ENCODE results near the gene ITLN1. TPM values are rescaled to one million over a fixed set of nuclear protein-coding genes. Genes with fewer than 3 reads are reported as not detected.
"Not testable (repeated sequence)": the region's sequence is repeated elsewhere in the genome, so short reads cannot be mapped to it uniquely, and the experiment has no call there.

Gene ITLN1
- total RNA-seq, 1 donor from 2014 or later = not detected

DNA sequence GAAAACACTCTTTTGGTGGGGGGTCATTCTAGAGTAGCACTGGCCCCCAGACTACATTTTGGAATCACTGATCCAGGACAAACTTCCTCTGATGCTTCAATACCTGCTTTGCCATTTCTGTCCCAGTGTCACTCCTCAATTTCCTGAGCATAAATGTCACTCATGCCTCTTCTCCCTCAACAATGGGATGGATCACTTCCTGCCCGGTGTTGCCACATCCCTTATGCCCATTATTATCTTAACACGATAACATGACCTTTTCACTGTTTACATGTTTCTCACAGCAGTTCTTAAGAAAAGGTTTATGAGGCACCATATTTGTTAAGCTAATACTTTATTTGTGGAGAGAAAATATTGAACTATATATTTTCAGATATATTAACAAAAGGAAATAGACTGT, 3.9 kb upstream of the ITLN1 start:
- Mint-ChIP-seq H3K36me3 (ENCODE audit: unreplicated experiment) (no peaks in the 10 kb centered on the region), H3K4me3 (ENCODE audit: unreplicated experiment) (no peak overlapping the region), H3K27me3 (ENCODE audit: unreplicated experiment) (no peaks in the 10 kb centered on the region), H3K27ac (ENCODE audit: unreplicated experiment) (no peak overlapping the region), H3K4me1 (ENCODE audit: unreplicated experiment) (no peaks in the 10 kb centered on the region), H3K9me3 (ENCODE audit: unreplicated experiment) (no peaks in the 10 kb centered on the region)
- DNase-seq (ENCODE audit: extremely low spot score, unreplicated experiment) = no peak
- TF ChIP-seq, protein P1, sequence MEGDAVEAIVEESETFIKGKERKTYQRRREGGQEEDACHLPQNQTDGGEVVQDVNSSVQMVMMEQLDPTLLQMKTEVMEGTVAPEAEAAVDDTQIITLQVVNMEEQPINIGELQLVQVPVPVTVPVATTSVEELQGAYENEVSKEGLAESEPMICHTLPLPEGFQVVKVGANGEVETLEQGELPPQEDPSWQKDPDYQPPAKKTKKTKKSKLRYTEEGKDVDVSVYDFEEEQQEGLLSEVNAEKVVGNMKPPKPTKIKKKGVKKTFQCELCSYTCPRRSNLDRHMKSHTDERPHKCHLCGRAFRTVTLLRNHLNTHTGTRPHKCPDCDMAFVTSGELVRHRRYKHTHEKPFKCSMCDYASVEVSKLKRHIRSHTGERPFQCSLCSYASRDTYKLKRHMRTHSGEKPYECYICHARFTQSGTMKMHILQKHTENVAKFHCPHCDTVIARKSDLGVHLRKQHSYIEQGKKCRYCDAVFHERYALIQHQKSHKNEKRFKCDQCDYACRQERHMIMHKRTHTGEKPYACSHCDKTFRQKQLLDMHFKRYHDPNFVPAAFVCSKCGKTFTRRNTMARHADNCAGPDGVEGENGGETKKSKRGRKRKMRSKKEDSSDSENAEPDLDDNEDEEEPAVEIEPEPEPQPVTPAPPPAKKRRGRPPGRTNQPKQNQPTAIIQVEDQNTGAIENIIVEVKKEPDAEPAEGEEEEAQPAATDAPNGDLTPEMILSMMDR (IDR thresholded peaks at IDR 0.05) = no peak

DNA sequence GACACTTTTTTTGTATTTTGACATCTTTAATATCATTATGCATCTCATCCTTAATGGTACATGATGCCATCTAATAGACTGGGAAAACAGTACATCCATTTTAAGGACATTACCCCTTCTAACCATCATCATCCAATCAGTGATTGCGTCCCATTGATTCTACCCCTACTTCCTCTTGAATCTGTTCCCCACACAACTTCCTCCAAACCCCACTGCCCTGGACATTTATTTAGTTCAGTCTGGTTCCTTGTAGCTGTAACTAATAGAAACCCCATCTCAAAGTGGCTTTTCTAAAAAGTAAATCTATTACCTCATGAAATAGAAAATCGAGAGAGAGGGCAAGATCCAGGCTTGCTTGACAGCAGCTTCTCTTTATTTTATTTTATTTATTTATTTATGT, 2.1 kb upstream of the ITLN1 start:
- Mint-ChIP-seq H3K9me3 (ENCODE audit: unreplicated experiment) (no peaks in the 10 kb centered on the region), H3K27me3 (ENCODE audit: unreplicated experiment) (no peaks in the 10 kb centered on the region), H3K27ac (ENCODE audit: unreplicated experiment) (no peak overlapping the region), H3K4me1 (ENCODE audit: unreplicated experiment) (no peaks in the 10 kb centered on the region), H3K36me3 (ENCODE audit: unreplicated experiment) (no peaks in the 10 kb centered on the region), H3K4me3 (ENCODE audit: unreplicated experiment) (no peak overlapping the region)
- TF ChIP-seq, protein P1 (IDR thresholded peaks at IDR 0.05) = no peak
- DNase-seq (ENCODE audit: extremely low spot score, unreplicated experiment) = no peak

DNA sequence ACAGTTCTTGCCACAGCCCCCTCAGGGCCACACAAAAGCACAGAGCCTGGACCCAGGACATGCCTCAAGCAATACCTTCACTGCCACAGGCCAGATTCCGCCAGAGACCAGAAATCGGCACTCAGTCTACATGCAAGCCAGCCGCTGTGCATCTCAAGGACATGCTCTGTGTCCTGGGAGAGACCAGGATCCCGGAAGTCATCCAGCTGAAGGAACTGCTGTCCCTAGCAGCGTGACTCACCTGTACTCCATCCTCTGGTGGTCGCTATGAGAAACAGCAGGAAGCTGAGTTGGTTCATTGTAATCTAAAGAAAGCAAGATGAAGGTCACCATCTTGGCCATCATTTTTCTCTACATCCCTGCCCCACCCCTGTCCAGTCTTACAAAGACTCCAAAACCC, 401 bp downstream of the ITLN1 start:
- no peaks in the 10 kb centered on the region for H3K27me3 Mint-ChIP-seq (ENCODE audit: unreplicated experiment)
- no peaks in the 10 kb centered on the region for H3K9me3 Mint-ChIP-seq (ENCODE audit: unreplicated experiment)
- H3K4me3 Mint-ChIP-seq (ENCODE audit: unreplicated experiment) = no peak overlapping the region
- H3K27ac Mint-ChIP-seq (ENCODE audit: unreplicated experiment) = no peak overlapping the region
- no peaks in the 10 kb centered on the region for H3K36me3 Mint-ChIP-seq (ENCODE audit: unreplicated experiment)
- no peaks in the 10 kb centered on the region for H3K4me1 Mint-ChIP-seq (ENCODE audit: unreplicated experiment)
- no peak for DNase-seq (ENCODE audit: extremely low spot score, unreplicated experiment)
- TF ChIP-seq, protein P1 (IDR thresholded peaks at IDR 0.05) = no peak

DNA sequence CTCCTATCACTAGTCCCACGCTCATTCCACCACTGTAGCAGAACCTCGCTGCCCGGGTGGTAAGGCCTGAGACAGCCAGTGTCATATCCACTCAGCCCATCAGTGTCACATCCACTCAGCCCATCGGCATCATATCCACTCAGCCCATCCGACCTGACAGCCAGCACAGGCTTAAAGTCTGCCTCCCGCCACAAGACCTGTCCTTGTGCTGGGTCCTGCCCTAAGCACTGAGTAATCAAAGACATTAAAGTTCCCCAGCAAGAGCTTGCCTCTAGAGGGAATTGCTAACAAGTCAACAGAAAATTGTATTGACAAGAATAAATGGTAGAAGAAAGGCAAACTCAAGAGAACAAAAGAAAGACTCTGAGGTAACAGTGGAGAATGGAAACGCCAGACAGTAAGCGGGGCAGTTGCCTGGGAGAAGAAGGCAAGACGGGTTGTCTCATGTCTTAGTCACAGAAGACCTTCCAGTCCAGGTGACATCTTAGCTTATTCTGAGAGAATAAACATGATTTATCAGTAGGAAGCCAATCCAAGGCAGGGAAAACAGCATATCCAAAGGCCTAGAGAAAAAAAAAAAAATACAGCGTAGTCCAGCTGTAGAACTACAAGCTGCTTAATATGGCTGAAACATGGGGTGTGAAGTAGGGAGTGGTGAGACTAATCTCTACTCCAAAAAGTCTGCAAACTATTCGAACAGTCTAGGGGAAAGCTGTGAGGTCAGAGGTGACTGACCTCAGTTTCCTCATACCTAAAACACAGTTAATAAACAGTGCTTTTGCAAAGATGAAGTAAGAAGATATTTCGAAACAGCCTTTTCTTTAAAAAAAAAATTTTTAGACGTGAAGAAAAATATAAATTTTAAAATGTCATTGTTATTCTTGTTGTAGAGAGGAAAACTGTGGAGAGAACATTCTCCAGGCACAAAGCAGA, 1.1 kb downstream of the ITLN1 start:
- no peaks in the 10 kb centered on the region for H3K27me3 Mint-ChIP-seq (ENCODE audit: unreplicated experiment)
- H3K27ac Mint-ChIP-seq (ENCODE audit: unreplicated experiment) = no peak overlapping the region
- H3K4me1 Mint-ChIP-seq (ENCODE audit: unreplicated experiment) = no peaks in the 10 kb centered on the region
- DNase-seq (ENCODE audit: extremely low spot score, unreplicated experiment) = no peak
- H3K4me3 Mint-ChIP-seq (ENCODE audit: unreplicated experiment) = no peak overlapping the region
- TF ChIP-seq, protein P1 (IDR thresholded peaks at IDR 0.05) = no peak
- no peaks in the 10 kb centered on the region for H3K9me3 Mint-ChIP-seq (ENCODE audit: unreplicated experiment)
- no peaks in the 10 kb centered on the region for H3K36me3 Mint-ChIP-seq (ENCODE audit: unreplicated experiment)

DNA sequence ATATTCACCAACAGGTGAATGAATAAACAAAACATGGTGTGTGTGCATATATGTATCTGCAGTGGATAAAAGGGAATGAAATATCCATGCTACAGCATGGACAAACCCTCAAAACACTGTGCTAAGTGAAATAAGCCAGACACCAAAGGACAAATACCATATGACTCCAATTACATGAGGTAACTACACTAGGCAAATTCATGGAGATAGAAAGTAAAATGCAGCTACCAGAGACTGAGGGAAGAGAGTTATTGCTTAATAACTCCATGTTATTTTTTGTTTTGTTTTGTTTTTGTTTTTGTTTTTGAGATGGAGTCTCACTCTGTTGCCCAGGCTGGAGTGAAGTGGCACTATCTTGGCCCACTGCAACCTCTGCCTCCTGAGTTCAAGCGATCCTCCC, 2.4 kb downstream of the ITLN1 start:
- Mint-ChIP-seq H3K36me3 (ENCODE audit: unreplicated experiment) (no peaks in the 10 kb centered on the region), H3K9me3 (ENCODE audit: unreplicated experiment) (no peaks in the 10 kb centered on the region), H3K4me3 (ENCODE audit: unreplicated experiment) (no peak overlapping the region), H3K27ac (ENCODE audit: unreplicated experiment) (no peak overlapping the region), H3K4me1 (ENCODE audit: unreplicated experiment) (no peaks in the 10 kb centered on the region), H3K27me3 (ENCODE audit: unreplicated experiment) (no peaks in the 10 kb centered on the region)
- no peak for DNase-seq (ENCODE audit: extremely low spot score, unreplicated experiment)
- TF ChIP-seq, protein P1 (IDR thresholded peaks at IDR 0.05) = no peak

DNA sequence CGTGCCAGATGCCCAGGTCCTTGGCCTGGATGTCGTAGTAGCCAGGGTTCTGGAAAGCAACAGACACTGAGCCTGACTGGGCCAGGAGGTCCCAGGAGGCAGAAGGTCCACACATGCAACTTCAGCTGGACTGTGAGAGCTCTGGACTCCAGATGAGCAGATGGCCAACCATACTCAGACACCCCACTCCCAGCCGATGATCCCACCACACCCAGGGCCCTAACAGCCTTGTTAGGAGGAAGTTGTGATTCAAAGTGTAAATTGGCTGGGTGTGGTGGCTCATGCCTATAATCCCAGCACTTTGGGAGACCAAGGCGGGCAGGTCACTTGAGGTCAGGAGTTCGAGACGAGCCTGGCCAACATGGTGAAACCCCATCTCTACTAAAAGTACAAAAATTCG, 3.7 kb downstream of the ITLN1 start:
- not testable (repeated sequence) for H3K27me3 Mint-ChIP-seq (ENCODE audit: unreplicated experiment); H3K9me3 Mint-ChIP-seq (ENCODE audit: unreplicated experiment)

More for the DNA sequence above, 3.7 kb downstream of the ITLN1 start:
- not testable (repeated sequence) for H3K4me1 Mint-ChIP-seq (ENCODE audit: unreplicated experiment); H3K4me3 Mint-ChIP-seq (ENCODE audit: unreplicated experiment); DNase-seq (ENCODE audit: extremely low spot score, unreplicated experiment); H3K36me3 Mint-ChIP-seq (ENCODE audit: unreplicated experiment); H3K27ac Mint-ChIP-seq (ENCODE audit: unreplicated experiment)
